Fibroblast of peridontal ligament (primary cell): Measurements from ENCODE around the gene C2CD3.

Experiments
- DNase-seq: peaks from one replicate; pipeline ENCODE4 v3.0.0-alpha.2; 2010; ENCODE audit errors: extremely low read depth

The C2CD3 gene

GRCh38 chr11:73982595-73982989 lies 188.2 kb downstream of the C2CD3 start, which contains the start of gene UCP2:
UCP2 (minus strand) TSS chr11:73982843; CDS start chr11:73978378, 4,465 bp downstream.
- DNase-seq = no peak

GRCh38 chr11:73981051-73981805 lies 189.6 kb downstream of the C2CD3 start:
- no peak for DNase-seq

- DNase-seq = no peak
These were observed 190.5 kb downstream of the C2CD3 start for GRCh38 chr11:73980001-73980961.

- peak; percentile 35 for DNase-seq
These were observed 192.2 kb downstream of the C2CD3 start for GRCh38 chr11:73978576-73979086.

GRCh38 chr11:73977856-73978519 lies 192.8 kb downstream of the C2CD3 start:
- no peak for DNase-seq

- DNase-seq = no peak
These were observed 194.2 kb downstream of the C2CD3 start for GRCh38 chr11:73976451-73977151.

- DNase-seq = no peak
These were observed 195.4 kb downstream of the C2CD3 start for GRCh38 chr11:73975479-73975757.

GRCh38 chr11:73974604-73975478 lies 196.0 kb downstream of the C2CD3 start:
- no peak for DNase-seq

- no peak for DNase-seq
These were observed 198.0 kb downstream of the C2CD3 start for GRCh38 chr11:73972620-73973449.

GRCh38 chr11:73972187-73972586 lies 198.6 kb downstream of the C2CD3 start:
- no peak for DNase-seq

- no peak for DNase-seq
These were observed 199.6 kb downstream of the C2CD3 start for GRCh38 chr11:73971175-73971719.

- DNase-seq = no peak
These were observed 200.6 kb downstream of the C2CD3 start for GRCh38 chr11:73969991-73970800.

- DNase-seq = no peak
These were observed 201.7 kb downstream of the C2CD3 start for GRCh38 chr11:73969091-73969490.

- DNase-seq = no peak
These were observed 202.3 kb downstream of the C2CD3 start for GRCh38 chr11:73968356-73968966.

- DNase-seq = no peak
These were observed 205.1 kb downstream of the C2CD3 start for GRCh38 chr11:73965764-73966121.

GRCh38 chr11:73965076-73965763 lies 205.6 kb downstream of the C2CD3 start:
- peak; percentile 21 for DNase-seq

- DNase-seq = no peak
These were observed 206.9 kb downstream of the C2CD3 start for GRCh38 chr11:73963861-73964260.
